HS-27A (cell line): ENCODE results near the gene DPP4.

Source experiments
- DNase-seq: peaks from one replicate; pipeline ENCODE4 v3.0.0-alpha.2; 2012; ENCODE audit warnings: low read depth, missing footprints

The DPP4 gene

GRCh38 chr2:162085090-162085891 lies 11.3 kb upstream of the DPP4 start:
- peak; percentile 46 for DNase-seq

- no peak for DNase-seq
Measured at GRCh38 chr2:162084536-162084935, 10.5 kb upstream of the DPP4 start.

DNA sequence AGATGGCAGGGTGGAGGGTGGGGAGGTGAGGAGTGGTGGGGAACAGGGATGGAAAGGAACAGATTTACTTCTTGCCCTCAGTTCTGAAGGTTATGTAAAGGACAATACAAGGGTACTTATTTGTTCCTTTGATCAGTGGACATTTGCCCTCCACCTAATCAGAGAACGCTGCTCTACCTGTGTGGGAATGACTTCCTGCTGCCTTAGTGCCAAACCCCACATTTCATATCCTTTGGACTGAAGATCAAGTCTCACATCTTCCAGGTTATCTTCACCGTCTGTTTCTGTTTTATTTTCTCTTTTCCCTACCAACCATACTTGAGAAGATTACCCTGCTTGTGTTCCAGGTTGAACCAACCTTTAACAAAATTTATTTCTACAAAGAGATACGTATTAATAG lies 8.7 kb upstream of the DPP4 start:
- DNase-seq, result no peak

- no peak for DNase-seq
Measured at GRCh38 chr2:162082036-162082435, 8.0 kb upstream of the DPP4 start.

DNA sequence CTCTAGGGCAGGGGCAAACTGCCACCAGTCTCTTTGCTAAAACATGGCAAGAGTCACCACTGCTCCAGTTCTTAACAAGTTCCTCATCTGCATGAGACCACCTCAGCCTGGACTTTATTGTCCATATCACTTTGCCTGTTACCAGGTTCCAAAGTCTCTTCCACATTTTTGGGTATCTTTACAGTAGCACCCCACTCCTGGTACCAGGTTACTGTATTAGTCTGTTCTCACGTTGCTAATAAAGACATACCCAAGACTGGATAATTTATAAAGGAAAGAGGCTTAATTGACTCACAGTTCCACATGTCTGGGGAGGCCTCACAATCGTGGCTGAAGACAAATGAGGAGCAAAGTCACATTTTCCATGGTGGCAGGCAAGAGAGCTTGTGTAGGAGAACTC lies 5.5 kb upstream of the DPP4 start:
- DNase-seq, result no peak

GRCh38 chr2:162075689-162076132 lies 1.7 kb upstream of the DPP4 start:
- no peak for DNase-seq

- DNase-seq, result no peak
Measured at GRCh38 chr2:162074928-162075688, 1.1 kb upstream of the DPP4 start.

GRCh38 chr2:162074632-162074895 lies 549 bp upstream of the DPP4 start:
- DNase-seq, result no peak

DNA sequence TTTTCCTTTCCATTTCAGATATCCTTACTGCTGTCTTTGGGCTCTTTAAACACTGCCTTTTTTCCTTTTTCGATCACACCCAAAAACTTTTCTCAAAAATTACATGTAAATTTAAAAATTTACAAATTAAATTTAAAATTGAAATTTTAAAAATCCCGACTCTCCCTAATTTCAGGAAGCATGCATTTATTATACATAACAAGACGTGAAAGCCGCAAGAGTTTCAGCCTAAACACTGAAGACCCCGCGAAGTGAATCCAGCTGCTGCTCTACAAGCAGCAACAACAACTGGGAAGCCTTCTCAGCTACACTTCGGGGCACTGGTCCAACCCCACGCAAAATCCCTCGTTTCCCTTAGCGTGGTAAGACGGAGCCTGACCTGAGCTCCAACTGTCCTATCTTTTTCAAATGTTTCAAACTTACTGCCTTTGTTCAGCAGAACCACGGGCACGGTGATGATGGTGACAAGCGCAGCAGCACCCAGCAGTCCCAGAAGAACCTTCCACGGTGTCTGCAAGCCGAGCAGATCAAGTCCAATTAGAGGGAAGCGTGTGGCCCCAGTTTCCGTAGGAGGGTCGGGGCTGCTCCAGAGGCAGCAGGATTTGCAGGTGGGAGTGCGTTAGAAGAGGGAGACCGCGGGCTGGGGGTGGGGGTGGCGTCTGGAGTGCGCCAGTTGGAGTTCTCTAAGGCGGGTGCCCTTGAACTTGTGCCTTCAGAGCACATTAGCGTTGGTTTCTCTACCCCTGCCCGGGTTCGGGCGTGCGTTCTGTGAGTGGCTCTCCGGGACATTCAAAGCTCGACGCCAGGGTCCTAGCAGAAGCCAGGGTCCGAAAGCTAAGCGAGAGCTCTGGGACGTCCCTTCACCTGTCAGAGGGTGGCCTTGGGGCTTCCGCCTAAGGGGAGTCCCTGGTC lies 783 bp downstream of the DPP4 start:
- no peak for DNase-seq

DNA sequence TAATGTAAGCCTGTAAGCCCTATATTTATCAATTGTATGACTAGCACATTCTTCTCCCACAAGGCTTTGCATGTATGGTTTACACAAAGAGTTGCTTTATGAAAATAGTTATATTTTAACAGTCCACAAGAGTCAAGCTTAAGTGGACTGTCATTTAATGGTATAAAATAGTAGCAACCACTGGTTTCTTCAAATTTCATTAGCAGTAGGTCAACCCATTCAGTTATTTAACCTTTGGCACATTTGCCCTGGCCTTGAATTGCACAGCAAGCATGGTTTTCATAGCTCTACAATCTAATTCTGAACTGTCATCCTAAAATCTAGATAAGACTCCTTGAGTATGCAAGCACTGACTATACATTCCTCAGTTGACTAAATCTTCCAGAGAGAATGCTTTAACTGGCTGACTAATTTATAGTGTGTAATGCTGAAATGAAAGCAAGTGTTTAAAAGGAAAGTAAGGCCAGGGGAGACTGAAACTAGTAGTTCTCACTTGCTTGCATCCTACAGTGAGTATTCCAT lies 1.8 kb downstream of the DPP4 start:
- DNase-seq, result peak; percentile 27

DNA sequence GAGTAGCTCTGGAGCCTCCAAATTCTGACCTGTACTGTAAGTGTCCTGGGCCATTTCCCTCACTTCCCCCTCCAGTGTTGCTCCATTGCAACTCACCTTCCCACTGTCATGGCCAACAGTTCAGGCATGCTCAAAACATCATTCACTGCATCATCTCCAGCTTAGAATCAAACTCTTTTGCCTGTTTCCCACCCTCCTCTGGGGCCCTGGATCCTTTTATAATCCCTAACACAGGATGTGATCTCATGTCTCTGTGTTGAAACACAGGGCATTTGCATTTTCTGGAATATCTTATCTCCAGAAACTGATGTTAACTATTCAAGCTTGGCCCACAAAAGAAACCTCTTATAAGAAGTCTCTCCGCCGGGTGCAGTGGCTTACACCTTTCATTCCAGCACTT lies 3.0 kb downstream of the DPP4 start:
- DNase-seq, result no peak

- DNase-seq, result no peak
Measured at GRCh38 chr2:162070228-162070936, 3.6 kb downstream of the DPP4 start.

DNA sequence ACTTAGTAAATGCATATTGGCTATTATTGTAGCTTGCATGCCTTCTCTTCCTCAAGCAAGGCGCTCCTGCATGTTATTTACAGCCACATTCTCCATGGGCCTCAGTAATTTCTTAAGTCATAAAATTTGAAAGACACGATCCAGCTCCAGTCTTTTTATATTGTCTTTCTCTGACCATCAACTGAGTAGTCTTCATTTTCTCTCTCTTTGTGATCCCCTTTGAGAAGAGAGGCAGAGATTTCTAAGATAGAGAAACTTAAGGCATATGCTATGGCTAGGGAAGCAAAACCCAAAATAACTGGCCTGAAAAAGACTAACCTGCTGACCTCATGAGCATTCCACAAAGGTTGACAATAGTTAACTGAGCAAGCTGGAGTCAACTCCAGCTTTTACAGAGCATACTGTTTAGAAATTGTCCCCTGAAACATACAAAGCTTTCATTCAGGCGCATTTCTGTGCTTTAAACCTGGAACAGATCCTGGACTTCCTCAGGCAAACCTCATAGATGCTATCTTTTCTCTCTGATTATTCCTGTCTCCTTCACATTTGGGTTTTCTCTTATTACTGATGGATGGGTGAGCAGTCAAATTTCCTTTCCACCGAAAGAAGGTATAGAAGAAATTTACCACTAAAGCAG lies 4.6 kb downstream of the DPP4 start:
- DNase-seq, result no peak

DNA sequence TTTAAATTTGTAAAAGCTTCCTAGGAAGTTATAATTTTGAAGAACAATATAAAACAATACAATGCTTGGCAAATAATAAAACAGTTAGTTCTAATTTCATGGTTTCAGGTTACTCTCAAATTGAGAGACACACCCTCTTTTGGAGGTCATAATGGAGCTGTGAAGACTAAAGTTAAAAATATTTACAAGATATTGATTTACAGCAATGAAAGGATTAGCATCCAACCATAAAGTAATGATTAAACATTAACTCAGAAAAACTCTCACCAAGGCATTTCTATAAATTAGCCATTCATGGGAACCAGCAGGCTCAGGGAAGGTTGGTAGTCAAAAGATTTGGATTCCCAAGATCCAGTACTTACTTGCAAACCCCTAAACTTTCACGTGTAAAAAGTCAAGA lies 6.4 kb downstream of the DPP4 start:
- DNase-seq, result no peak

DNA sequence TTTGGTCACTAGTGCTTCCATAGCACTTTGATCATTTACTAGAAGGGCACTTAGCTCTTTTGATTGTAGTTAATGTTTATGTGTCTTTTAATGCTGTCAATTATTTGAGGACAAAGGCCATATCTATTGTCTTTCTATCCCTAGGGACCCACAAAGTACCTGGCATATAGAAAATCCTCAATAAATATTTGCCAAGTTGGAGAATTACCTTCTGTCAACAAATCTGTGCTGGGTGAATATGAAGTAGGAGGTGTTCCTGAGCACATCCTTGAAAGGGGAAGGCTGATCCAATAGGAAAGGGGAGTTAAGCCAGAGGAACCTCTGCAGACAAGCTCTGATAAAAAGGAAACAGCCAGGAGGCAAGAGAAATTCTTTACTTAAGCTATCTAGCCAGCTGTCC lies 8.2 kb downstream of the DPP4 start:
- DNase-seq, result no peak

DNA sequence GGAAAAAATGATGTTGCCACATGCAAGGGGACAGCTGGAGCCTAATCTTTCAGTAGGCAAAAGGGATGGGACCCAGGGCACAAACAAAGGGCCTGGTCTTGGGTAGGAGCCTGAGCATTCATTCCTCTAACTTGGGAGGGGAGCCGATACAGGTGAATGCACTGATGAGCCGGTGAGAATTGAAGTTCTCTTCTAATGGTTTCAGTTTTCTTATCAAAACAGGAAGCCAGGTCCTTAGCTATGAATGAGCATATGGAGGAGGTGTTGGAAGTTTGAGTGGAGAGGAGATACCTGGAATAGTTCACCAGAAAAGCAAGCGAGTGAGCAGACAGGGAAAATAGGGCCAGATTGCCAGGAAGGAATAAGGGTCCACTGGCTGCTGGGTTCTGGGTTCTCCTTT lies 10.1 kb downstream of the DPP4 start:
- DNase-seq, result no peak

DNA sequence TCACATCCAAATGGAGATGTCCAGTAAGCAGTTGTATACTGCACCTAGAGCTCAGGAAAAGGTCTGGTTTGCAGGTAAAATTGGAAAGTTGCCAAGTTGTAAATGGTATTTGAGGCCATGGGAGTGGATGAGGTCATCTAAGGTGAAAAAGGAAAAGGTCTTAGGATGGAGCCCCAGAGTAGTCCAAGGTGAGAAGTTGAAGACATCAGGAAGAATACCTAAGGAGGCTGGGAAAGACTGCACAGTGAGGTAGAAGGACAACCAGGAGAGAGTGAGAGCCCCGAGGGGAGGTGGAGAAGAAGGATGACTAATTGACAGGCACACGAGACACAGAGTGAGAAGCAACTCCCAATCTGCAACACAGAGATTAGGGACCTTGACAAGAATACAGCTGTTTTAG lies 10.7 kb downstream of the DPP4 start:
- no peak for DNase-seq

DNA sequence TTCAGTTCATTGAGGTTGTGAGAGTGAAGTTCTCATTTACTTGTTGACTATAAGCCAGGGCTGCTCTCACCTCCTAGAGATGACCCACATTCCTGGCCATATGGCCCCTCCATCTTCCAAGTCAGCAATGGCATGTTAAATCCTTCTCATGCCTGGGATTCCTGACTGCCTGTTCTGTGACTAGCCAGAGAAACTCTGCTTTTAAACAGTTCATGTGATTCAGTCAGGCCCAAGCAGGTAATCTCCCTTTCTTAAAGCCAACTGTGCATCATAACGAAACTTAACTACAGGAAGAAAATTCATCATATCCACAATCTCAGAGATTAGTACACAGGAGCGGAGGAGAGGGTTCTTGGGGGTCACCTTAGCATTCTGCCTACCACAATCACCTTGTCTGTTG lies 11.5 kb downstream of the DPP4 start:
- no peak for DNase-seq

DNA sequence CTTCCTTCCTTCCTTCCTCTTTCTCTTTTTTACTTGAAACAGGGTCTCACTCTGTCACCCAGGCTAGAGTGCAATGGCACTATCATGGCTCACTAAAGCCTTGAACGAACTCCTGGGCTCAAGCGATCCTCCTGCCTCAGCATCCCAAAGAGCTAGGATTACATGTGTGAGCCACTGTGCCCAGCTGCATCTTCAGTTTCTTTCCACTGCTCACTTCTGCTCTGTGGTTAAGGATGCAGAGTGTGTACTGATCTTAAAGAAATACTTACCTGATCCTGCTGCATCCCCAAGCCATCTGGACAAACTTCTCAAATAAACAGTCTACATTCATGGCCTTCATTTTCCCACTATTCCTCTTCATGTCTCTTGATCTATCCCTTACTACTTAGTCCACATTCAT lies 13.0 kb downstream of the DPP4 start:
- DNase-seq, result no peak

- DNase-seq, result no peak
Measured at GRCh38 chr2:162060532-162060931, 13.5 kb downstream of the DPP4 start.

DNA sequence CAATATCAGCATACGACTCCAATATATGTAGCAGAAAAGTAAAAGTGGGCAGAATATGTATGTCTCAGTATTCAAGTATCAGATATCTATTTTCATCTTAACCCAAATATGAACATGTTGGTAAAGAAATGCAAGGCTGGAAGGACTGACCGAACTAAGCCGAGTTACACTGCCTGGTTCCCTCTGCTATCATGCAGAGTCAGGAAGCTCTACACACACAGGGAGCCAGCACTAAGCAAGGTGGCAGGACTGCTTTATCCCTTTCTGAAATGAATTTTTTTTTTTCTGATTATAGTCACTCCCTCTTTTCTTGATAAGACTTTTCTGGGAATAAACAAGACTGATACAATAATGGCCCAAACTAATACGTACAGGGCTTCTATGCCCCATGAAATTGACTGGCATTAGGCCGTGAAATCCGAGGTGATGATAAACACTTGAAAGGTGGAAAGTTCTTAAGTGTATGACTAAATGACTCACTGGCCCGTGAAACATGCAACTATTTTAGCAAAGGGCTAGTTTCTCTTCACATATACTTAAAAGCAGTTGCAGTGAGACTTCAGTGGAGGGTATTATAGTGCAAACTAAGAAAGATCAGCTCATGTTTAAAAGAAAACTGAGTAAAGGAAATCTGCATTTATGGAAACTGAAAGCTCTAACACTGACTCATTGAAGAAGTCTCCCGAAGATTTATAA lies 14.9 kb downstream of the DPP4 start:
- DNase-seq, result no peak
